M059J (cell line): ENCODE measurements around the gene ISCA1. TPM values are rescaled to one million over a fixed set of nuclear protein-coding genes. Genes with fewer than 3 reads are reported as not detected.
A peak's percentile ranks its signal among the peaks of the same experiment; 100 is the strongest.

Experiments
- DNase-seq: peaks from one replicate; pipeline ENCODE4 v3.0.0-alpha.2; 2012; ENCODE audit warnings: low read depth
- total RNA-seq: library from RNA; depleted of rRNA; stranded (reverse); fragments of >200 nt; shearing (Covaris generic); gene quantifications from 2 replicates; pipeline ENCODE4 v1.2.3, GENCODE V29; 2014; rRNA removed

ISCA1 gene
- total RNA-seq, 1 experiment from 2014 or later, result 62.6 TPM

GRCh38 chr9:86230858-86231257, 51.5 kb downstream of the ISCA1 start:
- no peak for DNase-seq

DNA sequence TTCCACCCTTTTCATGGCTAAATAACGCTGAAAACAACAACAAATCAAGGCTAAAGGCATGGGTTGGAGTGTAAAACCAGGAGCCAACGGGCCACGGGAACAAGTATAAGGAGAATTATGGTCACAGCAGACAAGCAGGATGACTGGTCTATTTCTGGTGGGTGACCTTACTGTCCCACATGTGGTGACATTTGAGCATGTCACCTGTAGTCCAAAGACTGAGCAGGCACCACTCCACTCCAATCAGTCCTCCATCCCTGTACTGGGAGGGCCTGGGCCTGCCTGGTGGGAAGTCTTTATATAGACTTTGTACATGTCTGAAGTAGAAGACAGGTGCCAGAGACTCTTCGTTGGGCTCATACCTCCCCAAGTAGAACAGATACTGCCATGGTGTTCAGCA, 59.7 kb downstream of the ISCA1 start:
- DNase-seq, result no peak

DNA sequence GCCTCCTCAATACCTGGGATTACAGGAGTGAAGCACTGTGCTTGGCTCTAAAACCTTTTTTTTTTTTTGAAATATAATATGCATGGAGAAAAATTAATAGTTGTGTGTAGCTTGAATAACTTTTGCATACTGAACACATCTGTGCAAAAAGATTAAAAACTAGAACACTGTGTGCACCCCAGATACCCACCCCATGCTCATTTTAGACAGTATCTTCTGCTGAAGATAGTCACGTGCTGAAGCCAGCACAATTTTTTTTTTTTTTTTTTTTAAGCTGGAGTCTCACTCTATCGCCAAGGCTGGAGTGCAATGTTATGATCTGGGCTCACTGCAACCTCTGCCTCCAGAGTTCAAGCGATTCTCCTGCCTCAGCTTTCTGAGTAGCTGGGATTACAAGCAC, 62.7 kb downstream of the ISCA1 start:
- DNase-seq, result no peak

DNA sequence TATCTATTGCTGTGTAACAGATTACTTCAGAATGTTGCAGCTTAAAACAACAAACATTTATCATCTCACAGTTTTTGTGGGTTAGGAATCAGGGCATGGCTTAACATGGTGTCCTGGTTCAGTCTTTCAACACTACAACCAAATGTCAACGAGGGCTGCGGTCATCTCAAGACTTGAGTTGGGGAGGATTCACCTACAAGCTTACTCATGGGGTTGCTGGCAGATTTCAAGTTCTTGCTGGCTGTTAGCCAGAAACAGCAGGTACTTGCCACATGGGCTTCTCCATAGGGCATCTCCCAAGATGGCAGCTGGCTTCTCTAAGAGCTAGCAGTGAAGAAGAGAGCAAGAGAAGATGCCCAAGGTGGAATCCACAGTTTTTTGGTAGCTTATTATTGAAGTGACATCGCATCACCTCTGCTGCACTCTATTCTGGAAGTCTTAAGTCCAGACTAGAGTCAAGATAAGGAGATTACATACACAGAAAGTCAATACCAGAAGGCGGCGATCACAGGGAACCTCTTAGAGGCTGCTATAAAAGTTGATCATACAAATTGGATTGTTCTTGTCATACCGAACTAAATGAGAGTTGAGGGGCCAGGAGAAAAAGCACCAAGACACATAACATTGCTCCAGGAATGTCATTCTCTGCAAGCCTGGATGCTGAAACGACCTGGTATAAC, 65.1 kb downstream of the ISCA1 start:
- peak; percentile 9 for DNase-seq

Other genes starting within 250 kb of the ISCA1 start
- 40.6 and 66.3 TPM in 2 replicates for gene GOLM1, start 183.0 kb downstream of the ISCA1 start, total RNA-seq
- gene C9orf153, start 22.9 kb downstream of the ISCA1 start, total RNA-seq, result not detected in 2 replicates
- 15.4 and 21.3 TPM in 2 replicates for gene TUT7, start 71.9 kb upstream of the ISCA1 start, total RNA-seq